ENCODE measurements around the gene SMARCC2.

The SMARCC2 gene

GRCh38 chr12:56146492-56147460, 42.5 kb downstream of the SMARCC2 start:
- DNase-seq: no peak

GRCh38 chr12:56145217-56145616, 44.1 kb downstream of the SMARCC2 start:
- DNase-seq: no peak

- no peak for DNase-seq
These were observed 45.4 kb downstream of the SMARCC2 start for GRCh38 chr12:56143870-56144269.

GRCh38 chr12:56143217-56143616, 46.1 kb downstream of the SMARCC2 start:
- DNase-seq: no peak

- DNase-seq: no peak
These were observed 47.1 kb downstream of the SMARCC2 start for GRCh38 chr12:56141946-56142784.

- no peak for DNase-seq
These were observed 51.3 kb downstream of the SMARCC2 start for GRCh38 chr12:56137853-56138571.

- DNase-seq: no peak
These were observed 54.4 kb downstream of the SMARCC2 start for GRCh38 chr12:56134897-56135296.

GRCh38 chr12:56130876-56131275, 58.4 kb downstream of the SMARCC2 start:
- DNase-seq: no peak

- no peak for DNase-seq
These were observed 59.3 kb downstream of the SMARCC2 start for GRCh38 chr12:56129942-56130495.

- peak; percentile 56 for DNase-seq
These were observed 59.9 kb downstream of the SMARCC2 start for GRCh38 chr12:56129206-56129941.

GRCh38 chr12:56128670-56129205, 60.5 kb downstream of the SMARCC2 start:
- DNase-seq: no peak

- peak; percentile 90 for DNase-seq
These were observed 61.2 kb downstream of the SMARCC2 start, which contains the start of gene ESYT1 for GRCh38 chr12:56127888-56128669. ESYT1 (plus strand) TSS chr12:56128267; CDS start chr12:56128320, 53 bp downstream.

GRCh38 chr12:56127485-56127887, 61.8 kb downstream of the SMARCC2 start:
- no peak for DNase-seq

- DNase-seq: no peak
These were observed 62.5 kb downstream of the SMARCC2 start for GRCh38 chr12:56126732-56127239.

- DNase-seq: no peak
These were observed 65.2 kb downstream of the SMARCC2 start for GRCh38 chr12:56124133-56124532.

- DNase-seq: no peak
These were observed 66.6 kb downstream of the SMARCC2 start for GRCh38 chr12:56122637-56123036.

- no peak for DNase-seq
These were observed 67.9 kb downstream of the SMARCC2 start for GRCh38 chr12:56121204-56121870.

GRCh38 chr12:56120158-56120846, 69.0 kb downstream of the SMARCC2 start:
- no peak for DNase-seq

- peak; percentile 47 for DNase-seq
These were observed 69.9 kb downstream of the SMARCC2 start for GRCh38 chr12:56119361-56119796.

Measured in stimulated activated CD4-positive, alpha-beta T cell treated with anti-CD3 and anti-CD28 coated beads, Interleukin-12 subunit alpha, Interleukin-12 subunit beta, amount 100 ng/mL, for 4 hours (primary cell).